C4-2B (cell line): ENCODE results near the gene POLR1A.

Source experiments
- H3K27ac ChIP-seq: fragments of 450-650 bp; 2 replicates; pipeline ENCODE4 v1.5.1; 2017
- ZFX ChIP-seq: fragments of 450-650 bp; IDR thresholded peaks from 2 replicates; pipeline ENCODE4 v1.6.1; 2017
- TF ChIP-seq, protein P1 (sequence below): fragments of 450-650 bp; conservative IDR thresholded peaks from 2 replicates; pipeline ENCODE4 v1.5.1; 2017; ENCODE audit warnings: mild to moderate bottlenecking

The POLR1A gene

DNA sequence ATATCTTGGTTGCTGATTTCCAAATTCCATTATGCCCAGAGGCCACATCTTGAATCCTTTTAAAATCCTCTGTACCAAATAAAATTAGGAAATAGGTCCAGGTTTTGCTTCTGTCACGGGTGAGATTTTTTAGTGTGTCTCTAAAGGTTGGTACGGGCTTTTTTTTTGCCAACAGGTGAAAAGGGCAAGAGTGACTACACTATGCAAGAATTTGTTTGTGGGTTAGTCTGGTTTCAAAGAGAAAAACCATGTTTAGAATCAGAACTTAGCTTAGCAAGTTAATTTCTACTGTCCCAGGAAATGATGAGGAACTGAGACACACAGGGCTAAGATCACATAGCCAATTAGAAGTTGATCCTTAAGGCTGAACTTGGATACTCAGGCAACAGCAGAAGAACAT is 41.7 kb downstream of the POLR1A start:
- no peak overlapping the region for H3K27ac ChIP-seq
- TF ChIP-seq, protein P1, sequence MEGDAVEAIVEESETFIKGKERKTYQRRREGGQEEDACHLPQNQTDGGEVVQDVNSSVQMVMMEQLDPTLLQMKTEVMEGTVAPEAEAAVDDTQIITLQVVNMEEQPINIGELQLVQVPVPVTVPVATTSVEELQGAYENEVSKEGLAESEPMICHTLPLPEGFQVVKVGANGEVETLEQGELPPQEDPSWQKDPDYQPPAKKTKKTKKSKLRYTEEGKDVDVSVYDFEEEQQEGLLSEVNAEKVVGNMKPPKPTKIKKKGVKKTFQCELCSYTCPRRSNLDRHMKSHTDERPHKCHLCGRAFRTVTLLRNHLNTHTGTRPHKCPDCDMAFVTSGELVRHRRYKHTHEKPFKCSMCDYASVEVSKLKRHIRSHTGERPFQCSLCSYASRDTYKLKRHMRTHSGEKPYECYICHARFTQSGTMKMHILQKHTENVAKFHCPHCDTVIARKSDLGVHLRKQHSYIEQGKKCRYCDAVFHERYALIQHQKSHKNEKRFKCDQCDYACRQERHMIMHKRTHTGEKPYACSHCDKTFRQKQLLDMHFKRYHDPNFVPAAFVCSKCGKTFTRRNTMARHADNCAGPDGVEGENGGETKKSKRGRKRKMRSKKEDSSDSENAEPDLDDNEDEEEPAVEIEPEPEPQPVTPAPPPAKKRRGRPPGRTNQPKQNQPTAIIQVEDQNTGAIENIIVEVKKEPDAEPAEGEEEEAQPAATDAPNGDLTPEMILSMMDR, result no peak
- no peak for TF ChIP-seq ZFX

DNA sequence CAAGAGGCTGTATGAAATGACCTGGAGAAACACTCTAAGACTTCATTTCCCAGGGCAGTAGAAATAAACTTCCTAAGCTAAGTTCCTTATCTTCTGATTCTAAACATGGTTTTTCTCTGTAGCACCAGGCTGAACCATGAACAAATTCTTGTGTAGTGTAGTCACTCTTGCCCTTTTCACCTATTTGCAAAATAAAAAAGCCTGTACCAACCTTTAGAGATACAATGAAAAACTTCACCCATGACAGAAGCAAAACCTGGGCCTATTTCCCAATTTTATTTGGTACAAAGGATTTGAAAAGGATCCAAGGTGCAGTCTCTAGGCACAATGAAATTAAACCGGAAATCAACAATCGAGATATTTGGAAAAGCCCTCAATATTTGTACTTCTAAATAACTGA is 43.6 kb downstream of the POLR1A start:
- no peak overlapping the region for H3K27ac ChIP-seq
- TF ChIP-seq, protein P1, result no peak
- no peak for TF ChIP-seq ZFX

DNA sequence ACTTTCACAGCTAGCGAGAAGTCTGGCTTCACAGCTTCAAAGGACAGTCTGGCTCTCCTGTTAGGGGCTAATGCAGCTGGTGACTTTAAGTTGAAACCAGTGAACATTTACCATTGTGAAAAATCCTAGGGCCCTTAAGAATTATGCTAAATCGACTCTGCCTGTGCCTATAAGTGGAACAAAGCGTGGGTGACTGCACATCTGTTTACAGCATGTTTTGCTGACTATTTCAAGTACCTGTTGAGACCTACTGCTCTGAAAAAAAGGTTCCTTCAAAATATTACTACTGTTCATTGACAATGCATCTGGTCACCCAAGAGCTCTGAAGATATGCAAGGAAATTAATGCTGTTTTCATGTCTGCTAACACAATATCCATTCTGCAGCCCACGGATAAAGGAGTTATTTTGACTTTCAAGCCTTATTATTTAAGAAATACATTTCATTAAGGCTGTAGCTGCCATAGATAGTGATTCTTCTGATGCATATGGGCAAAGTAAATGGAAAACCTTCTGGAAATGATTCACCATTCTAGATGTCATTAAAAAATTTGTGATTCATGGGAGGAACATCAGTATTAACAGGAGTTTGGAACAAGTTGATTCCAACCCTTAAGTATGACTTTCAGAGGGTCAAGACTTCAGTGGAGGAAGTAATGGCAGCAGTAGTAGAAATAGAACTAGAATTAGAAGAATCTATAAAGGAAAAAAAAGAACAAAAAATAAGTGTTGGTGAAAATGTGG is 48.9 kb downstream of the POLR1A start:
- TF ChIP-seq, protein P1, result no peak
- no peak for TF ChIP-seq ZFX
- no peak overlapping the region for H3K27ac ChIP-seq

DNA sequence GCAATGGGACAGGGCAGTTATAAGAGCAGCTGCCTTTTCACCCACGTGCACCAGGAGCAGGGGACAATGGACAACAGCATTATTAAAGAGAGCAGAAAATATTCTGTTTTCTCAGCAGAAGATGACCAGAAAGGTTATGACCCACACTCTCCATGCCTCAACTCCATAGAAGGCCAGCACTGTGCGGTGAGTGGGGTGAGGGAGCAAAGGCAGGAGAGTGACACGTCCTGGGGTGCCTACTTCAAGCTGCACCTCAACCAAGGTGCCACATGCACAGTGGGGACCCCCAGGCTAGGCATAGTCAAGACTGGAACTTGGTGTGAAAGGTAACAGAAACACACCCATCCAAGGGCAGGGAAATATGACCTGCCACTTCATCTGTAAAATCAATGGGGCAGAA is 50.4 kb downstream of the POLR1A start:
- no peak overlapping the region for H3K27ac ChIP-seq
- TF ChIP-seq ZFX, result no peak
- TF ChIP-seq, protein P1, result no peak

DNA sequence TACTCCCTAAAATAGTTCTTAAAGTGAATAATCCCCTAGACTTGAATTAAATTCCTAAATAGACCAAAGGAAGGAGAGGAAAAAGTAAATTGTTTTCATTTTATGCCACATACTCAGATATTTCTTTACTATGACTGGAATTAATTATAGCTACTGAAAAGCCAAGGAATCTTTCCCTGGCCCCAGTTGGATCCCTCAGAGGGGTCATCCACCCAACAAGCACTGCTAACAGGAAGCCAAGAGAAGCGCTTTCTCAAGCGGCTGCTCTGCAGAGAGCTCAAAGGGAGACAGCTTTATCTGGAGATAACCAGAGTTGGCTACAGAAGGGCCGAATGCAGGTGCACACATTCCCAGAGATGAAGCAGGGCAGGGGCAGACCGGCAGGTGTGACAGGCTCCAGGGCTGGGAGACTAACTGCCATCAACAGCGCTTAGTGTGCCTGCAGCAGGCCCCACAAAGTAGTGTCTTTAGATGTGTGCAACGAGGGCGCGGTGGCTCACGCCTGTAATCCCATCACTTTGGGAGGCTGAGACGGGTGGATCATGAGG is 51.1 kb downstream of the POLR1A start:
- TF ChIP-seq ZFX, result no peak
- TF ChIP-seq, protein P1, result no peak
- no peak overlapping the region for H3K27ac ChIP-seq

DNA sequence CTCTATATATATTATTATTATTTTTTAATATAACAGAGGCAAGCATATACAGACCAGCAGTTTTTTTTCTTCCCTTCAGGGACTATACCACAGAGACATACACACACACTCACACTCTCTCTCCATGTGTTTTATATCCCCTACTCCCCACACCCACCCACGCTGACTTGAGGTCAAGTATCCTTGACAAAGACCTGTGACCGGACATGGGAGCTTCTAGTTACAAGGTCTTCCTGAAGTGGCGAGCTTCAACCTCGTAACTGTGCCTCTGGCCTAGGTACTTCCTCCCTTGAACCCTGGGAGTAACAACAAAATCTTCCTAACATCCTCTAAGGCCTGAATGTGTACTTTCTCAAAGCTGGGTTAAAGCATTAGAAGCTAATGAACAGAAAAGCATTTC is 52.5 kb downstream of the POLR1A start:
- H3K27ac ChIP-seq, result no peak overlapping the region
- no peak for TF ChIP-seq ZFX
- TF ChIP-seq, protein P1, result no peak

DNA sequence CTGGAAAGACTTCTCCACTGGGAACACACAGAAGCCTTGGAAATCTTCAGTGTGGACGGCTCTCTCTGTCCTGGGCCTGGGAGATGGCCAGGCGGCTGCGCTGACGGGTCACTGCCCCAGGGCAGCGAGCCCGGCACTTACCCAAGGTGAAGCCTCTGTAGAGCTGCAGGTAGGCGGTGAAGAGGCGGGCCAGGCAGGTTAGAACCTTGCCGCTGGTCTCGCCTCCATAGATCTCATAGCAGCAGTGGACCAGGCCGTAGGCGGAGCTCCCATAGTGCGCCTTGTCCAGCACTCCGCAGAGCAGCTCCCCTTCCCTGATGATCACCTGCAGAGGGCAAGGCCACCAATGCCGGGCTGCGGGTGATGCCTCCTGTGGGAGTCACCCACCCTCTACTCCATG is 53.0 kb downstream of the POLR1A start:
- TF ChIP-seq, protein P1, result no peak
- no peak for TF ChIP-seq ZFX
- H3K27ac ChIP-seq, result no peak overlapping the region
